Activated CD4-positive, CD25-positive, alpha-beta regulatory T cell (primary cell): Measurements from ENCODE around the gene LAMA5.

Experiments
- DNase-seq, 4 experiments: peaks; one replicate each; lab custom pipeline; 2025; lab: John Stamatoyannopoulos, UW

LAMA5 gene

DNA sequence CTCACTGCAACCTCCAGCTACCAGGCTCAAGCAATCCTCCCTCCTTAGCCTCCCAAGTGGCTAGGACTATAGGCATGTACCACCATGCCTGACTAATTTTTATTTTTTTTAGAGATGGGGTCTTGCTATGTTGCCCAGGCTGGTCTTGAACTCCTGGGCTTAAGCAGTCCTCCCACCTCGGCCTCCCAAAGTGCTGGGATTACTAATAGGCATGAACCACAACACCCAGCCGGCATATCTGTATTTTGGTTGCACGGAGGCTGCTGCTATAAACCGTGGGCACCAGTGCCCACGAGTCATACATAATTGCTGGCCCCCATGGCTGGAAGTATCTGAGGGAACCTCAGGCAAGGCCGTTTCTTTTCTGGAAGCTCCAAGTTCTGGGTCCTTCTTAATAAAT is 82.7 kb downstream of the LAMA5 start:
- DNase-seq: no peak

DNA sequence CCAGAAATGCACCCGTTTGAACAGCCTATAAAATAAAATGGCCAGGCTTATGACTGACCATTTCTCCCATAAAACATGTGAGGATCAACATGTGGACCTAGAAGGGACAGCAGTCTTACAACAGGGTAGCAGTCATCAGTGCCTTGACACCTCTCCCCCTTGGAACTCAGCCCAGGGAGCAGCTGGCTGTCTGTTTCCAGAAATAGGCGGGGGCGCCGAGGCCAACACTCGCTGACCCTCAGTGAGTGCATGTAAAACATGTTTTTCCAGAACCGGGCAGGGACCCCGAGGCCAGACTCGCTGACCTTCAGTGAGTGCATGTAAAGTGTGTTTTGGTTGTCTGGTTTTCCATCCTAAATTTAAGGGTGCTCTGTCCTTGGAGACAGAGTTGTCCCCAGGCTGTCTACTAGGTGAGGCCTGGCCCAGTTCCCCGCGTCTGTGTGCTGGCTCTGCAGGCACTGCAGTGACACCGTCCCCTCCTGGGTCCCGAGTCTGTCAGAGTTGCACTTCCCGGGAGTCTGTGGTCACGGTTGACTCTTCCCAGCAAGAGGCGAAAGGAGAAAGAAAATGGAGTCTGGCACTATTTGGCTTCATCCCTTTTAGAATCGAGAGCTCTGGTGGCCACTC is 84.1 kb downstream of the LAMA5 start:
- no peak for DNase-seq

DNA sequence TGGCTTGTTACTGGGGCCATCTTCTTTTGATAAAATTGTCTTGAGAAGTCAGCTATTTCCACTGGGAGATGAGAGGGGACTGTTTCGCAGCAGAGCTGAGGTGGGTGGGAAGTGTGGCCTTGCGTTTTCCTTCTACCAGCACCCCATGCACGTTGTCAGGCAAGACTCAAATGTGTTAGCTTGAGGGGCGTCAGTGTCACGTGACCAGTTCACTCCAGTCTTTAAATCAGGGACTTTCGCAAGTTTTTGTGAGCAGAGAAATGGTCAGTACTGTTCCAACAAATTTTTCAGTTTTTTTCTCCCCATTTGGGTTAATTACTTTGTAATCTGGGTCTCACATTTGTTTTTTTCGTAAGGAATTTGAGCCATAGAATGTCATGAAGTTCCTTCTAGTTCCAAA is 85.0 kb downstream of the LAMA5 start:
- DNase-seq: no peak

DNA sequence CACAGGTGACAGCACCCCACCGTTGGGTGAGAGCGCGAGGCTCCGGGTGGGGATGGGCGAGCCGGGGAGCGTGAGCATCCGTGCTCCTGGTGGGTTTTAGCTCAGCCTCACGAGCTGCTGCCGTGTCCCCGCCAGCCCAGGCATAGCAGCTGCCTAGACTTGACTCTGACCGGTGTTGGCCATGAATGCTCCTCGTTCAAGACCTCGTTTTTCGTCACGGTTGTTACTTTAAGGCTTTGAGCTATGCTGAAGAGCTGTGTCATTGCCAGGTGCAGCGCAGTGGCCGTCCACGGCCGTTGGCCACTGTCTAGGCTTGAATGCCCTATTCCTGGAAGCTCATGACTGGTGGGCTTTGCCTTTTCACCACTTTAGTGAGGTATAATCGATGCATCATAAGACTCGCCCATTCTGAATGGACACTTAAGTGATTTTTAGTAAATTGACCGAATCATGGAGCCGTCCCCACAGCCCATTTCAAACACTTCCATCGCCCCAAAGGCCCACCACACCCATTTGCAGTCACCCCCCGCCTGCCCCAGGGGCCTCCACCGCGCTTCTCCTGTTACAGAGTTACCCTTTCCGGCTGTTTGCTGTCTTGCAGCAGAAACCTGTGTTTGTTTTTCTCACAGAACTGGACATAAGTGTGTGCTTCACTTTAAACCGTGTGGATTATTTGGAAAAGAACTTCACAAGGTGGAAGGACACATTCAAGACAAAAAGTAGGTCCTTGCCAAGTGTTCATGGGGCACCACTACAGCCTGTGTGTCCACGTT is 85.8 kb downstream of the LAMA5 start:
- no peak for DNase-seq

DNA sequence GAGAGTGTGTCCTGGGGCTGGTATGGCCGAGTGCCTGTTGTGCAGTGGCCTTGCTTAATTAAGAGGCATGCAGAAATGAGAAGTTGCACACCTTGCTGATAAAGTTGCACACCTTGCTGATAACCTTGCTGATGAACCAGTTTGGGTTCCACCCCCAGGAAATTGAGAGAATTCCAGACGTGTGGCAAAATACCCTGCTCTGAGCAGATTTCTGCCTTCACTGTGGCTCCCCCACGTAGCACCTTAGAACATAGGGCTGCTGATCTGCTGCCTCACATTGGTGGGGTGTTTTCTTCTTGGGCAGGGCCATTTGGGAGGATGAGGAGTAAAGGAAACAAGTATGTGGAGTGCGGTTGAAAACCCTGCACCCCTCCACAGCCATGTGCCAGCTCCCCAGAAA is 86.8 kb downstream of the LAMA5 start:
- no peak for DNase-seq

DNA sequence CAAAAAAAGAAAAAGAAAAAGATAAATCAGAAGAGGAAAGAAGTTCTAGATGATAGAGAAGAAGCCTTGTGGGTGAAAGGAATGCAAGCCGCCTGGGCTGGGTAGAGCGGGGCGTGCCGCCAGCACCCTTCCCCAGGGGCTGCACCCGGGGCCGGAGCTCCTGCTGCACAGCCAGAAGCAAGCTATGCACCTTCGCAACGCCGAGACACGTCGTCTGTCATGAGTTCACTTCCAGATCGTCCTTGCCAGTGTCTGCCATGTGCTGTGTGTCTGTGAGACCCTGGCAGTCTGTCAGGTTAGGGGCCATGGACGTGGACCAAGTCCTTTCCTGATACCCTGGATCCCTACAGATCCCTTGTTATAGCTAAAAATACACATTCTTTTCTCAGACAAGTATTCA is 89.9 kb downstream of the LAMA5 start:
- no peak for DNase-seq

DNA sequence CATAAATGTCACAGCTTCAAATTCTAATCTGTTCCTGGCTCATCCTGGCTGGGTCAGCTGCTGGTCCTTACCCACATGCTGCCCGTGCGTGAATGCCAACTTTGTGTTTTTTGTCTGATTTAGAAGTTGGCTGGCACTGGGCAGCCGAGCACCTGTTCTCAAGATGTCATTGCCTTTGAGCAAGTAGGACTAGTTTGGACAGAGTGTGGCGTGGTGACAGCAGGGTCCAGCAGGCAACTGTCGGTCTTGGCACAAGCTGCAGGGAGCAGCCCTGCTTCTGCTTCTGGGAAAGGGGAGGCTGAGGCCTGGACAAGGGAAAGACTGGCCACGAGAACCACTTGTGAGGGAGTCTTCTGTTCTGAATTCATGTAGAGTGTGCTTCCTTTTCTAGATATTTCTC is 90.7 kb downstream of the LAMA5 start:
- no peak for DNase-seq

DNA sequence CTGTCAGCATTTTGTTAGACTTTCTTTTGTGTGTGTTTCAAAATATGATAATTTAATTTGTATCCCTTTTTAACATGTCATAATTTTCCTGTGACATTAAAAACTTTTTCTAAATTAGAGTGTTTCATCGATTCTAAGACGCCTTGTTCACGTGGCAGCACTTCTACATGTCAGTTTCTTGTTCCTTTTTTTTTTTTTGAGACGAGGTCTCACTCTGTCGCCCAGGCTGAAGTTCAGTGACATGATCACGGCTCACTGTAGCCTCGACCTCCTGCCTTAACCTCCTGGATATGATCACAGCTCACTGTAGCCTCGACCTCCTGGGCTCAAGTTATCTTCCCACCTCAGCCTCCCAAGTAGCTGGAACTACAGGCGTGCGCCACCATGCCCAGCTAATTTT is 91.9 kb downstream of the LAMA5 start:
- DNase-seq: no peak

DNA sequence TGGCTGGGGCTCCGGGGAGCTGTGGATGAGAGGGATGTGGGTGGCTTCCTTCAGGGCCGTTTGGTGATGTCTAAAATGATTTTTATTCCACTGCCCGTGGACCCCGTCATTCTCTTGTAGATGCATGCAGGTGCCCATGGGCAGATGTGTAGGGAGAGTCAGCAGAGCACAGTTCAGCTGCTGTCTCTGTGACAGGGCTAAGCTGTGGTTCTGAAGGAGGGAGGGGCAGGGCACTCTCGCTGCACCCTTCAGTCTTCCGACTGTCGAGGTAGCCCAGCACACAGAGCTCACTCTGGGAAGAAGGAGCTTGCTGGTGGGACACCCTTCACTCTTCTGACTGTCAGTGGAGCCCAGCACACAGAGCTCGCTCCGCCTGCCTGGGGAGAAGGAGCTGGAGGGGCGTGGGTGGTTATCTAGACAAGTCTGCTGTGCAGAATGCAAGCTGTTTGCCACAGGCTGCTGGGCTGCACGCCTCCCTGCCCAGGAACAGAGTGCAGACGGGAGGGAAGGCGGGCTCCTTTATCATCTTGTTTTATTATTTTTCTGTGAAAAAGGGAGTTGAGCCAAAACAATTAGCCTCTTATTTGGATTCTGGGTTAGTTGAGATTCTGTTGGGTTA is 92.7 kb downstream of the LAMA5 start:
- no peak for DNase-seq

DNA sequence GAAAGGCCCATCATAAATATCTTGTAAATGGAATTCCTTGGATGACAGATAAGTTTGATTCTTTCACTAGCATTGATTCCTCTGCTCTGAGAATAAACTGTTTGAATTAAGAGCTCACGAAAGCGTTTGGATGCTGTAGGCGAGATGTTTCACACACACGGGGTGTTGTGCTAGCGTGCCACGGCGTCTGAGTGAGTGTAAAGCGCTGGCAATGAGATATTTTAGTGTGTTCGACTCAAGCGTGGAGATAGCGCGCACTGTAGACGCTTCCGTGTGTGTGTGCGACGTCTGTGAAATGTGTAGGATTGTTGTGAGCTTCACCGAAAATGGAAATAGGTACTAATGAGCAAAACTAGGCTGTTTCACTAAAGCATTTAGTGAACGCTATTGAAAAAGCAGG is 93.7 kb downstream of the LAMA5 start:
- no peak for DNase-seq

DNA sequence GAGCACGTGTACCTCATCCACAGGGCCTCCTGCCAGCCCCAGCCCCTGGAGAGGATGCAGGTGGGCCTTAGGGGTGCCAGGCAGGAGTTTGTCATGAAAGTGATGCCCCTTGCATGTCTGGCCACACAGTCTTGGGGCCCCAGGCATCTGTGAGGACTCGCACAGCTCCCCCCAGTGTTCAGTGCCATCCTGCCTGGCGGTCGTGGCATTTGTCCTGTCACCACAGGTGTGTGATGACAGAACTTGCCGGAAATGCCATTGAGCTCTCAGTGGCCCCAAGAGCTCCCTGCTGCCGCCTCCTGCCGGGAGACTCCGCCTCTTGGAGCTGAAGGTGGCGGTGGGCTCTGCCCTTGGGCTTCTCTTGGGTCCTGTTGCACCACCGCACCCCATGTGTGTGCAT is 94.9 kb downstream of the LAMA5 start:
- no peak for DNase-seq

DNA sequence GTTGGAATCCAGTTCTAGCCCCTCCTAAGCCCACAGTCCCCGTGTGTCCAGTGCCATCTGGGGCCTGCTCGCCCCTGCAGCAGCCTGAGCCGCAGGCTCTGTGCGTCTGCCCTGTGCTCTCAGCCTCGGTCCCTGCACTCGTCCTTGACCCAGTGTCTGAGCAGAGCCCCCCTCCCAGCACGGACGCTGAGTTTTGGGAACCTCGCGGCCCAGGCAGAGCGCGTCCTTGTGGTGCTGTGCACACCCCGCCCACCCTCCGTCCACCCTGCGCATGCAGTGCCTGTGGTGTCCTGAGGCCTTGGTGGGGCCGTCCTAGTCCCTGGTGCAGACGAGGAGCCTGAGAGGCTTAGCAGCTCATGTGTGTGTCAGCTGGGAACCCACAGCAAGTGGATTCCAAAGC is 97.2 kb downstream of the LAMA5 start:
- no peak for DNase-seq

DNA sequence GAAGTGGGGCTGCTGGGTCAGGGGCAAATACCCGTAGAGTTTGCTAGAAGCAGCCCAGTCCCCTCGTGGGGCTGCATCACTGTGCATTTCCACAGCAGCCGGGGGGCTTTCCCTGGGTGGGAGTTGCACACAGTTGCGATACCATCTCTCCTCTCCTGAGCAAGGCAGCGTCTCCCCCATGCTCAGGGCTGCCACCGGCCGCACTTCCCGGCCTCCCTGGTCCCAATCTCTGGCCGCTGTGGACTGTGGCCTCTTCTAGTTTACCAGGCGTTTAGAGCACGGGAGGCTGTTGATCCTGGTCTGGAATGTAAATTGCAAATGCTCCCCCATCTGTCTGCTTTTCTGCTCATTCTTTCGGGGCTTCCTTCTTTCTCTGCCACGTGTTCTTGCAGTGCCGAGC is 97.7 kb downstream of the LAMA5 start:
- DNase-seq: no peak

DNA sequence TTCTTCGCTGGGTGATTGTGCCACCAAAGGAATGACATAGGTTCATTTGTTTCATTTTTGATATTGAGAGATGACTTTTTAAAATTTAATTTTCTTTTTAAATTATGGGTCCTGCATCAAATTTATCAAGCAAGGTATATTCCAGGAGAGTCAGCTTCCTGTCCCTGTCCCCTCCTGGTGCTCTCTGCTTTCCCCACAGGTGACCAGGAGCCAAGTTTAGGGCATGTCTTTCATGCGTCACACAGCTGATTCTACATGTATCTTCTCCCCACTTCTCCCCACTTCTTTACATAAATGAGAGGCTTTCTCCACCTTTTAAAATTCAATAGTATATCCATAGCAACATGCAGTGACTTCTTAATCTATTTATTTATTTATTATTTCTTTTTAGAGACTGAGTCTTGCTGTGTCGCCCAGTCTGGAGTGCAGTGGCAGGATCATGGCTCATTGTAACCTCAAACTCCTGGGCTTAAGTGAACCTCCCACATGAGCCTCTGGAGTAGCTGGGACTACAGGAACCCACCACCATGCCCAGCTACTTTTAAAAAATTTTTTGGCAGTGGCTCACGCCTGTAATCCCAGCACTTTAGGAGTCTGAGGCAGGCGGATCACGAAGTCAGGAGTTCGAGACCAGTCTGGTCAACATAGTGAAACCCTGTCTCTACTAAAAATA is 98.7 kb downstream of the LAMA5 start:
- no peak for DNase-seq

DNA sequence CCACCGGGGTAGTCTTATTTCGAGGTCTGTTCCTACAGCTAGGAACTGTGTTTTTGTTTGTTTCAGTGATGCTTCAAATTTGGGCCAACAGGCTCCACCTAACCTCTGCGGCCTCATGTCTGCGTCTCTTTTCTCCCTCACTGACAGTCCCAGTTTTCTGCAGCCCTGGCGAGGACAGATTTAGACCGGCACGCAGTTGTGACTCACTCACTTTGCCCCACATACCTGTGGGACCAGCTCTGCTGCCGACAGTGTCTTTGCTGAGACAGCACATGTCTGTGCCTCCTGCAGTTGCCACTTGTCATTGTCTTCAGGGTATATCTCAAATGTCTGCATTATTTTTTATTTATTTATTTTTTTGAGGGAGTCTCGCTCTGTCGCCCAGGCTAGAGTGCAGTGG is 99.6 kb downstream of the LAMA5 start:
- no peak for DNase-seq

DNA sequence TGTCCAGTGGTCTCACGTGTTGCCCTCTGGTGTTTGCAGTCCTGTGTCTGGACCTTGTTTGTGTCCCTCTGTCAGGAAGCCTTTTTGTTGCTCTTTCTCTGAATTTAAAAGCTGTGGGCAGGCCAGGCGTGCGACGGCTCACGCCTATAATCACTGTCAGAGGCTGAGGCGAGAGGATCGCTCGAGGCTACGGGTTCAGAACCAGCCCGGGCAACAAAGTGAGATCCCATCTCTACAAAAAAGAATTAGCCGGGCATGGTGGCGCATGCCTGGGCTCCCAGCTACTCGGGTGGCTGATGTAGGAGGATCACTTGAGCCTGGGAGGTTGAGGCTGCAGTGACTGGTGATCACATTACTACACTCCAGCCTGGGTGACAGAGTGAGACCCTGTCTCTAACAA is 100.3 kb downstream of the LAMA5 start:
- DNase-seq: no peak

DNA sequence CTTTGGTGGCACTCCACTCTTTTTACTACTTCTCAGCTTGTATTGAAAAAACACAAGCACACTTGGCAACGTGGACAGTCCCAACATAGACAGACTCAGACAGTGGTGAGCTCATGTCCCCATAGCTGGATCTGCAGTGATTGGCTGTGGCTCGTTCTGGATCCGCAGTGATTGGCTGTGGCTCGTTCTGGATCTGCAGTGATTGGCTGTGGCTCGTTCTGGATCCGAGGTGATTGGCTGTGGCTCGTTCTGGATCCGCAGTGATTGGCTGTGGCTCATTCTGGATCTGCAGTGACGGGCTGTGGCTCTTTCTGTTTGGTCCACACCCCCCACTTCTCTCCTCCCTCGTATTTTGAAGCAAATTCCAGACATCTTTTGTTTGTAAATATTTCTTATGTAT is 100.8 kb downstream of the LAMA5 start:
- DNase-seq: no peak

DNA sequence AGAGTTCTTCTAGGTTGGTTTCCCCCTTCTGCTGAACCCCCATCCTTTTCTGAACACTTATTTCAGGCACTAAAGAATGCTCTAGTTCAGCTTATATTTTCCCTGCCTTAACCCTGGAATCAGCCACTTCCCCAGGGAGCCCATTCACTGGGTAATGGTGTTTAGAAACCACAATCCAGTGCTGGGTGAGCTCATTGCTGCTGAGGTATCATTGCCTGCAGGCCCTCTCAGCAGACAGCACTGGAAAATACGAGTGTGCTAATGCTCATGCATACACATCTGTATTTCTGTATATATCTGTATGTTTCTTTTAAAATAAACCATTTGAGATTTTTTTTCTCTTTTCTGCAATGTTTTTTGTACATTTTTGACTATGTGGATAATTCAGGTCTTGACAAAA is 101.7 kb downstream of the LAMA5 start:
- no peak for DNase-seq

DNA sequence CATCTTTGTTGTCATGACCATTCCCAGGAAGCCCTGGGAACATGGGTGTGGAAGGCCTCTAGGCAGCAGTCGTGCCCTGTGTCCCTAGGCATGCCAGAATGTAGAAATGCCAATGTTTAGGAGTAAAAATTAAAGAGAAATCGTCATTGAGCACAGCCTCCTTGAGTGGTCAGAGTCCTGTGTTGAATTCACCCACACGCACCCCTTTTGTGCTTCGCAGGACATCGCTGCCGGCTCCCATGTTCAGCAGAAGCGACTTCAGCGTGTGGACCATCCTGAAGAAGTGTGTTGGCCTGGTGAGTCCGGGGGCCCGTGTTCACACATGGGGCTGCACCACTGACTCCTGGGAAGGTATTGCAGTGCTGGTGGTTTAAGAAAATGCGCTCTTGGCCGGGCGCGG is 103.7 kb downstream of the LAMA5 start:
- no peak for DNase-seq

DNA sequence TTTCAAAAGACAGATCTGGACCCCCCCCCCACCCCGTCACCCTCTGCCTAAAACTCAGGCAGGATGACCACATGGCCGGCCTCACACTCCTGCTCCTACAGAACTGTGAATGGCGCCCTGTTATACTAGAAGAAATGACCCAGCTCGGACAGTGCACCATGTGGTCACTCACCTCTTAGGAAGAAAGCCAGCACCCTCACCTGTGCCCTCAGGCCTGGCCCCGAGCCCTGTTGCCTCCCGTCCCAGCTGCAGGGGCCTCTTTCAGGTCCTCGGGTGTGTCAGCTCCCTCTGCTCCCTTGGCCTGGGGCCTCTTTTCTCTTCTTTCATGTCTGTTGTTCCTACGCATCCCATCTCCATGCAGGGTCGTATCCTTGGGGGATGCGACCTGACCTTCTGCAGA is 105.0 kb downstream of the LAMA5 start:
- no peak for DNase-seq

DNA sequence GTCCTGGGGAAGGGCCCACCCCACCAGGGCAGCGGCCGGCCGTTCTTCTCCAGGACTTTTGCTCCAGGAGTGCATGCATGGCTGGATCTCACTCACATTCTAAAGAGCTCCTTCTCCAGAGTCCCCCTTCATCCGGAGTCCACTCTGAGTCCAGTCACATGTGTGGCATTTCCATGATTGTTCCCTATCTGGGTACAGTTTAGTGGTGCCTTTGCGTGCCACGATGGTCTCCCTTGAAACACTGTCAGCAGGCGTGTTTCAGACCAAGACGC is 107.9 kb downstream of the LAMA5 start:
- no peak for DNase-seq
